ENCODE measurements around the gene TMEM151B.
A peak's percentile ranks its signal among the peaks of the same experiment; 100 is the strongest.
"Not testable (repeated sequence)": the region's sequence is repeated elsewhere in the genome, so short reads cannot be mapped to it uniquely, and the experiment has no call there.

The TMEM151B gene

DNA sequence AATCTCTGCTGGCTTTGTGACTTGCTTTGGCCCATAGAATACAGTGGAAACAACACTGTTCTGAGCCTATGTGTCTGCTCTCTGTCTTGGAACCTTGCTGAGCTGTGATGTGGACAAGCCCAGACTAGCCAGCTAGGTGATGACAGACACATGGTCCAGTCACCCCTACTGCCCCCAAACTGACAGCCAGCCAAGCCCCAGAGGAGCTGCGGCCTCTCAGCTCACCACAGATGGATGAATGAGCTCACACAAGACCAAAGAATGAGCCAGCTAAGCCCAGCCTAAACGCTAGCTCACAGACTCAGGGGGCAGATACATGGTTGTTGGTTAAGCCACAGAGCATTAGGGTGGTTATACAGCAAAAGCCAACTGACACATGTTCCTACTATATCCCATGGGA is 38.8 kb downstream of the TMEM151B start:
- DNase-seq, result no peak

DNA sequence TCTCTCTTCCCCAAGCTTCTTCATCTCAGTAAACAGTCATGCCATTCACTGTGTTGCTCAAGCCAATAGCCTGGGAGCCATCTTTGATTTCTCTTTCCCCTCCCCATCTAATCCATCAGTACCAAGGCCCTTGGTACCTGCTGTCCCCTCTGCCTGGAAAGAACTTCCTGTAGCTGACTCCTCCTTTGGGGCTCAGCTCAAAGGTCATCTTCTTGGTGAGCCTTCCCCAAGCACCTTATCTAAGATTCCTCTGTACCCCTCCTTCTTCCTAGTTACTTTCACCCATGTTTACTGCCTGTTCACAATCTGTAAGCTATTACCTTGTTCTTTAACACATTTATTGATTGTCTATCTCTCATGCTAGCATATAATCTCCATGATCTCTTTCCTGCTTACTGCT is 39.4 kb downstream of the TMEM151B start:
- DNase-seq, result no peak

DNA sequence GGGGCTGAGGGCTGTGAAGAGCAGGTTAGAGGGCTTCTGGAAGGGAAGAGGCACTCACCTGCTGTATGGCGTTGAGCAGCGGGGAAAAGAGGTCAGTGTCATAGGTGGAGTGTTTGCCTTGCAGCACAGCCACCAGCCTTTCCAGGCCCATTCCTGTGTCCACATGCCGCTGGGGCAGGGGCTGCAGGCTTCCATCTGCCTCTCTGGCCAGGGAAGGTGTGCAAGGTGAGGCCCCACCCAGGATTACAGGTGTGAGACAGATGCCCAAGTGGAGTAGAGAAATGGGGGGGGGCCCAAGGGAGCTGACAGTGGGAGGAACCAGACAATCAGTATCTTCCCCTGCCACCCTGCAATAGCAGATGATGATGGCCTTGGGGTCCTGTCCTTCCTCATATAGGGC is 40.0 kb downstream of the TMEM151B start:
- DNase-seq, result no peak

DNA sequence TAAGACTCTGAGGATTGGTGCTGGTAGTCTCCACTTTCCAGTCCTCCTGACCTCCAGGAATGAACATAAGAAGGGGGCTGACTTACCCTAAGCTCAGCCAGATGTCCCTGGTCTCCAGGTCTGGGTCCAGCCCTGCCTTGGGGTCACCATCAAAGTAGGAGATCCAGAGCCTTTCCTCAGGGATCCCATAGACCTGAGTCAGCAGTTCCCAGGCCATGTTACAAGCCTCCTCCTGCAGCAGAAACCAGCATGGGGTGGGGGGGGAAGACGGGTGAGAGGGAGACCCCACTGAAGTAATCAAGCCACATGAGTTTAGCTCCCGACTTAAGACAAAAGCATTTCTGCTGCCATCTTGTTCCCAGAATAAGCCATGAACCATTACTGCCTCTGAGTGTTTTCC is 41.1 kb downstream of the TMEM151B start:
- no peak for DNase-seq

DNA sequence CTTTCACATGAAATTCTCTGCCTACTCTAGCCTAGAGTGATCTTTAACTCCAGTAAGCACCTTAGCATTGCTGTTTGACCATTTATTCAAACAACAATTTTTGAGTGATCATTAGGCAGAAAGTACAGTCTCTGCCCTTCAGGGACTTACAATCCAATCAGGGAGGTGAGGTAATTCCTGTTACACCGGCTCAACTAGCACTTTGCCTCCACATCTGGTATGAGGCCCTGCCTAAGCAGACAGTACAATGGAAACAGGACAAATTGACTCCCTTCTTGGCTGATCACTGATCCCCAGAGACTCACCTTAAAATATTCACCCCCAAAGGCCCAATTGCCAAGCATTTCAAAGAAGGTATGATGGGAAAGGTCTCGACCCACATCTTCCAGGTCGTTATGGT is 41.5 kb downstream of the TMEM151B start:
- no peak for DNase-seq

DNA sequence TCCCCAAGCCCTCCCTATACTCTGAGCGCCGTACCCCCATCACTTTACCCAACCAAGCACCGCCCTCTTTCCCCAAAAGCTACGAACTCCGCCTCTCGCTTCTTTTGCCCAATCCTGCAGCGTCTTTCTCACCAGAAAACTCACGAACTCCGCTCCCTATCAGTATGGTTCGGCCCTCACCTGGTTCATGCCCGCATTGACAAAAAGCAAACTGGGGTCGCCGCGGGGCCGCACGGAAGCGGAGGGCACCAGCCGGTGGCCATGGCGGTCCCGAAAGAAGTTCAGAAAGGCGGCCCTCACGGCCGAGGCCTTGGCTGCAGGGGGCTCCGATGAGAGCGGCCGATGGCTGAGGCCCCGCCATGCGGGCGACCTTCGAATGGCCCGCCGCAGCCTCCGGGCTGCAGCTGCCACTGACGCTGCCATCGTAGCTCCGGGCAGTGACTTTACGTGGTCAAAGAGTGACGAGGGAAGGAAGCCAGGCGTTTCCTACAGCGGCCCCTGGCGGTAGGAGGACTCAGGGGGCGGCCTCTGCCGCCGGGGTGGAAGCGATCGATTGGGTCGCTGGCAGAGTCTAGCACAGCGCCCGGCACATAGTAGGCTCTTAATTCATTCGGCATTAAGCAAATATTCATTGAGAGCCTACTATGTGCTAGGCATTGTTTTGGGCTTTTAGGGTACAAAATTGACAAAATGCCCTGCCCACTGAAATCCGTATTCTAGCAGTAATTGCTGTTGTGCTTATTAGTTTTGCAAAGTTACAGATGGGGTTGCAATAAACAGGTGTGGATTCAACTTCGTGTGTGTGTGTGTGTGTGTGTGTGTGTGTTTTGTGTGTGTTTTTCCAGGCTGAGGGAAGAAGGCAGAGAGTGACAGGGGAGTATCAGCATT is 42.9 kb downstream of the TMEM151B start, which contains the start of gene AARS2:
AARS2 (minus strand) TSS at position 447 of the 888 bp plus-strand sequence; CDS start at position 423, 24 bp downstream.
- DNase-seq, result peak; percentile 89 to 93

DNA sequence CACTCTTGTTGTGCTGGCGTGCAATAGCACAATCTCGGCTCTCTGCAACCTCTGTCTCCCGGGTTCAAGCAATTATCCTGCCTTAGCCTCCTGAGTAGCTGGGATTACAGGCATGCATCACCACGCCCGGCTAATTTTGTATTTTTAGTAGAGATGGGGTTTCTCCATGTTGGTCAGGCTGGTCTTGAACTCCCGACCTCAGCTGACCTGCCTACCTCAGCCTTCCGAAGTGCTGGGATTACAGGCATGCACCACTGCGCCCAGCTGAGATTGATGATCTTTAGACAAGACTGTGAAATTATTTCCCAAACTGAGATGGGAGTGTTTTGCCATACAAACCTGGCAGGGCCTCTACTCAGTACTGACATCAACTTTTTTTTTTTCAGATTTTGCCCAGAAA is 44.4 kb downstream of the TMEM151B start:
- not testable (repeated sequence) for DNase-seq

DNA sequence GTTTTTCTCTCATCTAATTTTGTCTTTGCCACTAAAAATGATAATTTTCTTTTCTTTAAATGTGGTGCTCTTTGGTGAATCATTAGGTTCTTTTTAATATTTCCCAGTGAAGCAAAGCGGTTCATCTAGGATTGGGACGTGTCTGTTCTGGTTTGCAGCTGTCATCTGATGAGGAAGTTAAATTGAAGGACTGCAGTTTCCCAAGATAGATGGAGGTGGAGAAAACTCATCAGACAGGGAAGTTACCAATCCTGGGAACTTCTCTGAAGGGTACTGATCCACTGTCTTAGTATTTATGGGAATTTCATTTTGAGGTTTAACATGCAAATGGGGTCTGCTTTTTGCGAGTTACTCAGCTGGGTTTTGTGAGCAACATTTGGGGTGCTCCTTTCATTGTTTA is 45.3 kb downstream of the TMEM151B start:
- no peak for DNase-seq

DNA sequence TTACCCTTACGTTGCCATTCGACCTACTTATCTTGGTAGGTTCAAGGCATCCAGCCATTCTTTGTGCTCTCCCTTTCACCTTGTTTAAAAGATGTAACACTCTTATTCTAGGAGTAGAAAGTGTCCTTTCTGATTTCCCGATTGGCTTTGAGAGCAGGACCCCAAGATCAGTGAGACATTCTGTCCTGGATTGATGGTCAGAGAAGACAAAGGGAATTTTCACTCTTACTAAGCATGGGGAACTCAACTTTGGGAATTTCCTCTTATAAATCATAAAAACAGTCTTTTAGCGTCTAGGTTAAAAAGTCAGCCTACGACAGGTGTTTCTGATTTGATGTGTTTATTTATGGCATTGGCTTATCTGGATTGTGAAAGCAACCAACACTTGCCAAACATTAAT is 45.7 kb downstream of the TMEM151B start:
- DNase-seq, result no peak

DNA sequence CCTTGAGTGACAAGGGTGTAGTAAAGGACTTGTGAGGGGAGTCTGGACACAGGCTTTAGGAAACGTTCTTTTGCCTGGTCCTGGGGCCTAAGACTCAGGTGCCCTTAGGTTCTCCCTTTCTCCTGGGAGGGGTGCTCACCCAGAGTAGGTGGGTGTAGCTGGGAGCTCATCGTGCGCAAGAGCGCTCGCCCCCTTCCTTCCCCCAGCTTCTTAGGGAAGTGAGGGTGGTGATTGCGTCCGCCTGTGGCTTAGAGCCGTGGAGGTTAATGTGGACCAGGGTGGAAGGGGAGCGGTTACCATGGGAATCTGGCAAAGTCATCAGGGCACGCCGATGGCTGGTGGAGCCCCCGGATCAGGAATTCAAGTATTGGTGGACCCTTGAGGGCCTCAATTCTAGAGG is 46.2 kb downstream of the TMEM151B start:
- no peak for DNase-seq

DNA sequence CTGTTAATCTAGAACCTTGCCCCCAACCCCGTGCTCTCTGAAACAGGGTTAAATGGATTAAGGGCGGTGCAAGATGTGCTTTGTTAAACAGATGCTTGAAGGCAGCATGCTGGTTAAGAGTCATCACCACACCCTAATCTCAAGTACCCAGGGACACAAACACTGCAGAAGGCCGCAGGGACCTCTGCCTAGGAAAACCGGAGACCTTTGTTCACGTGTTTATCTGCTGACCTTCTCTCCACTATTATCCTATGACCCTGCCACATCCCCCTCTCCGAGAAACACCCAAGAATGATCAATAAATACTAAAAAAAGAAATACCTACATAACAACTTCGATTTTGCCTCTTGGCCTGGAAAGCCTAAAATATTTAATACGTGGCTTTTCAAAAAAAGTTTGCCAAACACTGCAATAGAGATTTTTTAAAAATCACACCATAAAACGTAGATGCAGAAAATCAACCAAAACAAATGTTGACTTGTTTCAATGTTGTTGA is 46.9 kb downstream of the TMEM151B start:
- not testable (repeated sequence) for DNase-seq

DNA sequence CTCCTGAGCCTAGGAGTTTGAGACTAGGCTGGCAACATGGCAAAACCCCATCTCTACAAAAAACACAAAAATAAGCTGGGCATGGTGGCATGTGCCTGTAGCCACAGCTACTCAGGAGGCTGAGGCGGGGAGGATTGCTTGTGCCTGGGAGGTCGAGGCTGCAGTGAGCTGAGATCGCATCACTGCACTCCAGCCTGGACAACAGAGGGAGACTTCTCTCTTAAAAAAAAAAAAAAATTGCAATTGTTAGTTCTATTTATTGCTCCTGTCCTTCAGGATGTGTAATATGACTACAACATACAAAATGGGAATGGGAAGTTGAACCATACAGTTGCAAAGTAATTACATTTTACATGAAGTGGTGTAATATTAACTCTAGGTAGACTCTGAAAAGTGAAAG is 51.0 kb downstream of the TMEM151B start:
- DNase-seq, result no peak

DNA sequence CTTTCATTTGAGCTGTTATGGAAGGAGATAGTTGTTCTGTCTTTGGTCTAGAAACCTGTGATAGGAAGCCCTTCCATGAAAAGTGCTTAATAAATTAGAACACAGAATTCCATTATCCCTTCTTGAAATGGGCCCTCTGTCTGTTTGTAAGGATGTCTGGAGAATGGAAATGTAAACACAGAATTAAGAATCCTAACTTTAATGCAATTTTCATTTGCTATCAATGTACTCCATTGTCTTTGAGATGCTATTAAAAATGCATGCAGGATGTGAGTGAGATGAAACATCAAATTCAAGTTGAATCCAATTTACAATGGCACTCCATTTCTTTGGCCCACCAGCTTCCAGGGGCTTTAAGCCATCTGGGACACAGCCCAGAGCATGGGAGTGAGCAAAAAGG is 56.8 kb downstream of the TMEM151B start:
- DNase-seq, result no peak

DNA sequence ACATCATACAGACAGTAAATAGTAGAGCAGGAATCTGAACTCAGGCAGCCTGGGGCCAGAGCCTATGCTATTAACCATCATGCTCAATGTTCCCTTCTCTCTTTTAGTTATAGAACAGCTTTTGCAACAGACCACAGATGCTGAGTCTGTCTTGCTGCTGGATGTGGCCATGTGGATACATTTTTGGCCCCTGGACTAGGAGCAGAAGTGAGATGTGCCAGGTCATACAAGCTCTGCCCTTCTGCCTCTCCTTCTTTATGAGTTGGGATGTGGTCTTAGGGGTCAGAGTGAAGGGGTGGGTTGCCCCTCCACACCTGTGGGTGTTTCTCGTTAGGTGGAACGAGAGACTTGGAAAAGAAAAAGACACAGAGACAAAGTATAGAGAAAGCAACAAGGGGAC is 57.5 kb downstream of the TMEM151B start:
- no peak for DNase-seq

DNA sequence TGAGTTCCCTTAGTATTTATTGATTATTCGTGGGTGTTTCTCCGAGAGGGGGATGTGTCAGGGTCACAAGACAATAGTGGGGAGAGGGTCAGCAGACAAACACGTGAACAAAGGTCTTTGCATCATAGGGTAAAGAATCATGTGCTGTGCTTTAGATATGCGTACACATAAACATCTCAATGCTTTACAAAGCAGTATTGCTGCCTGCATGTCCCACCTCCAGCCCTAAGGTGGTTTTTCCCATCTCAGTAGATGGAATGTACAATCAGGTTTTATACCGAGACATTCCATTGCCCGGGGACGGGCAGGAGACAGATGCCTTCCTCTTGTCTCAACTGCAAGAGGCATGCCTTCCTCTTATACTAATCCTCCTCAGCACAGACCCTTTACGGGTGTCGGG is 58.0 kb downstream of the TMEM151B start:
- not testable (repeated sequence) for DNase-seq

DNA sequence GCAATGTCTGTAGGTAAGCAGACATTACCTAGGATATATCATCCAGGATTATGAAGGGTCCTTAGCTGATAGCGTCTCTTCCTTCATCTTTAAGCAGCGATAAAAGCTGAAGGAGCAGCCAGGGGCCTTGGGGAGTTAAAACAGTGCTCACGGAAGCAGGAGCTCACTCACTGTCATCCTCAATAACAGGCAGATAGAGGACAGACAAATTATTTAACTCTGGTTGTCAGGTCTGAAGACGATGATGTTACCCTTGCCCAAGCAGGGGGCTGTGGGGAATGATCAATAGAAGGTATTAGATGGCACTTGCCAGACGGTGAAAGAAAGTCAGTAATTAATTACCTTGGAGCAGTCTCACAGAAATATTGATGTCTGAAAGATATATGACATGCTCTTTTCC is 59.6 kb downstream of the TMEM151B start:
- DNase-seq, result no peak

DNA sequence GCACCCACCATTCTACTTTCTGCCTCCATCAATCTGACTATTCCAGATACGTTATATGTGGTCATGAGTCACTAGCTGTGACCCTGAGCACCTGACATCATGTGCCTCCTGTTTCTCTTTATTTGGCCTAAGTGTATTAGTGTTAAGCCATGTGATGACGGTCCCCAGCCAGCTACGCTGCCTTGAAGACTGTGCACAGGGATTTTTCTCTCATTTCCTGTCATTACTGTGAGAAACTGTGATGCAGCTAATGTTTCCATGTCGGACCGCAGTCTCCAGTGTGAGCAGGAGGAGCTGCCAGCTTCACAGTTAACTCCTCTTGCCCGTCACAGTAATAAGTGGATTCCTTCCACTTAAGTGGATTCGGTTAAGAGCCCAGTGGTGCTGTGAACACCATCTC is 62.3 kb downstream of the TMEM151B start:
- no peak for DNase-seq

DNA sequence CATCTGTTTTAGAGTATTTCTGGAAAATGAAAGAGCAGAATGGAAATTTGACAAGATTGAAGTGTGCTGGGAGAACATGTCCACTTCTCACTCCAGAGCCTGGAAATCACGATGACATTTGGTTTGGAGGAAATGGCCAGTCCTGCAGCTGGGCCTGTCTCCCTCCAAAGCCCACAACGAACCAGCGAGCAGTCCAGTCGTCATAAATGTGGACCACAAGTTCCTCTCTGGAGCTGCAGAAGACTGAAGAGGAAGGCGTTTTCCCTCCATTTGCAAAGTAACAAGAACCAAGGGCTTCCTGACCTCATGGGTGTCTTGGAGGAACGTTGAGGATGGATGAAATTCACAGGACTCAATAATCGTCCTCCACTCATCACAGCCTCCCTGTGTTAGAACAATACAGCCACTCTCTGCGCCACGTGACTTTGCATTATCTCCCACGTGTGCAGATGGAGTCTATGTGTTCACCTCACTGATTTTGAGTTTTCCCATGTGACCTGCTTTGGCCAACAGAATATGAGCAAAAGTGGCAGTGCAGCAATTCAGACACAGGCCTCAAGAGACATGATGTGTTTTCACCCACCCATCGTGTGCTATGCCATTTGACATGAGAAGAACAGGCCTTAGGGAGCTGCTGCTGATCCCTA is 63.1 kb downstream of the TMEM151B start:
- no peak for DNase-seq

DNA sequence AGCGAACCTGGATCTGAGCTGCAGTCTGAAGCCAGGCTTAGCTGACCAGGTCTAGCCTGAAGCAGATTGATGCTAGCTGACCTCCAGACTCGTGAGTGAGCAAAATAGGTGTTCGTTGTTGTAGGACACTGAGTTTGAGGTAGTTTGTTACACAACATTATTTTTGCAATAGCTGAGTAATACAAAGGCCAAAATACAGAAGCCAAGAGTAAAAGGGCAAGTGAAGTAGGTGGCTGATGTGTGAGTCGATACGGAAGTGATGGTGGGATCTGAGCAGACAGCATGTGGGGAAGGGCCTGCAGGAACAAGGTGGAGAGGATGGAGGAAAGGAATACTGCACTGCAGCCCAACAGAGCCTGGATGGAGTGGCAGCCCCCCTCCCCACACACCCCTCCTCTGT is 63.7 kb downstream of the TMEM151B start:
- DNase-seq, result peak in 1 of 2 donors; percentile 2

DNA sequence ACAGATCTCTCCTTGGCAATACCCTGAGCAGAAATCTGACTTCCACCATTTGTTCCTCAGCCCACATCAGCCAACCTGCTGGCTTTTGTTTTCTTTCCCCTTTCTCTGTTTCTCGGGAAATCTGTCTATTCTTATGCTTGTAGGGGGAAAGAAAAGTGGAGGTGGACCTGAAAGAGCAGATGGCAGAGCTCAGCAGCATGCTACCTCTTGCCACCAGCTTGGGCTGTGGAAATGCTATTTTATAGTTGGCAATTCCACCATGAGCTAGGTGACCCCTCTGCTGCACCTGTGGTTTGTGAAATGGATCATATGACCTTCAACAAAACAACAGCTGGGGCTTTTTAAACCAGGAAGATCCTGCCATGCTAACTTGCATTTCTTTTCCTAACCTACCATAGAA is 65.4 kb downstream of the TMEM151B start:
- DNase-seq, result no peak

DNA sequence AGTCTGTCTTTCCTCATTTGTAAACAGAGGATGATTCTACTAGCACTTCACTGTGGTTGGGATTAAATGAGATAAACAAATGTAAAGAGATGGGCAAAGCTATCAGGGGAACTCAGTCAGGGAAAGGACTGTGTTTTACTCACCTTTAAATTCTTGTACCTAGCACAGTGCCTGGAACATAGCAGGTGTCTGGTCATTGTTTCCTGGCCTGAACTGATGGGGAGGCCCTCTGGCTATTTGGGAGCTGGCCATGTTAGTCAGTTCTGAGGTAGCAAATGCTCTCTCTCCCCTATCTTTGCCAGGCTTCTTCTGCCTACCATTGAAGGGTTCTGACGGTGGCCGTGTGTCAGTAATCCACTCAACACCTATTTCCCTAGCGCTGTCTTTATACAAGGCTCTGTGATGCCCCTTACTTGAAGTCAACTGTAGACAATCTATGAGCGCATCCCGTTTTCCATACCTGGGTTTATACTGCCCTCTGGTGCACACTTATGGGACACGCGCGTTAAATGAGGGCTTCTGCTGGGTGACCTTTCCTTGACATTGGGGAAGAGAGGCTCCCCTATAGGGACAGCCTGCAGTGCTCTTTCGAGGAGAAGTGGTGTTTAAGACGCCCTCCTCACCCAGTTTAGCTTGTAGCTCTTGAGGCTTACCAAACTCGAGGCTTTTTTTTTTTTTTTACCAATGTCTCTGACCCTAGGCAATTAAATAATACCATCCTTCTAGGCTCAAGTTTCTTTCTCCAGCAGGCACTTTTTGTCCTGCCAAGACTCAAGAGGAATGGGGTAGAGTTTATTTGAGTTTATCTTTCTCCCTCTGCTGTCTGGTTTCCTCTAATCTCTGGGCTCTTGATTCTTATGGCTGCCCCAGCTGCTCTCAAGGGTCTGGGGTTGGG is 68.2 kb downstream of the TMEM151B start:
- peak; percentile 66 to 76 for DNase-seq

DNA sequence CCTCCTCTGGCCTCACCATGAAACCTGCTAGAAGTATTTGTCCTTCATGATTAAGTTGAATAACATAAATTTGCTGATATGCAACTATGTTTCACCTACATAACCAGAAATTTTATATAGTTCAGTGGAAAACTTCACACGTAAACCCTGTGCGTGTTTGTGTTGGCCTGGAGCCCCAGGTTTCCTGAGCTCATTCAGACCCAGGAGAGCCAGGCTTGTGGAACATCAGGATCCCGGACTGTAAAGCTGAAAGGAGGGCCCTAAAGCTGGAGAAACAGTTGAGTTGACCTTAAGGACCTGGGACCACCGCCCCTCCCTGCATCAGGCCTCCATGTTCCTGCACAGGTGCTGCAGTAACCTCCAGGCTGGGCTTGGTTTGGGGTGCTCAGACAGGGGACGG is 69.1 kb downstream of the TMEM151B start:
- DNase-seq, result no peak

Measured in CD4-positive, alpha-beta T cell treated with Interleukin-1 beta for 1 hour (primary cell).